H1 (cell line): Measurements from ENCODE around the gene HSPA1B. TPM values are rescaled to one million over a fixed set of nuclear protein-coding genes. Genes with fewer than 3 reads are reported as not detected.

Experiments used
- CTCF ChIA-PET: fragments of 300-600 bp; sonication (Branson Sonifier 250); formaldehyde crosslinking; loops from one replicate; lab custom pipeline; 2021; ENCODE audit not compliant: partially characterized antibody; lab: Charles Lee
- POLR2A ChIA-PET: fragments of 300-600 bp; sonication (Branson Sonifier 250); formaldehyde crosslinking; loops from one replicate; lab custom pipeline; 2021; ENCODE audit warnings: inconsistent platforms; ENCODE audit not compliant: partially characterized antibody; lab: Charles Lee
- DNase-seq, 2 experiments: peaks; one replicate each; pipeline versions ENCODE4 v3.0.0 to v3.0.0-alpha.2; 2010 to 2022; ENCODE audit warnings: low spot score in 2 of 2, low read depth in 1 of 2, mixed read lengths in 1 of 2
- FAIRE-seq: peaks from 2 replicates; lab custom pipeline; 2011; peaks lifted over from hg19 to GRCh38; lab: Jason Lieb, UNC
- H2AFZ ChIP-seq: 2 replicates; pipeline ENCODE4 v1.8.1; 2012; ENCODE audit warnings: low read length, inconsistent platforms
- H2AK5ac ChIP-seq: 2 replicates; pipeline ENCODE4 v1.6.1; 2013; ENCODE audit warnings: low read depth, low read length
- H2BK120ac ChIP-seq: replicated peaks from 2 replicates; pipeline ENCODE3; 2013; ENCODE audit warnings: low read depth, low read length, inconsistent platforms
- H2BK12ac ChIP-seq: 2 replicates; pipeline ENCODE4 v1.6.1; 2013; ENCODE audit warnings: low read depth, low read length
- H2BK15ac ChIP-seq: 2 replicates; pipeline ENCODE4 v1.6.1; 2013; ENCODE audit warnings: low read length
- H2BK20ac ChIP-seq: 2 replicates; pipeline ENCODE4 v1.6.1; 2013; ENCODE audit warnings: low read length
- H2BK5ac ChIP-seq: 2 replicates; pipeline ENCODE4 v1.6.1; 2013; ENCODE audit warnings: low read depth, low read length
- H3K14ac ChIP-seq: 2 replicates; pipeline ENCODE4 v1.6.1; 2013; ENCODE audit warnings: inconsistent platforms; ENCODE audit not compliant: insufficient read length
- H3K18ac ChIP-seq: 2 replicates; pipeline ENCODE4 v1.6.1; 2013; ENCODE audit warnings: low read length; ENCODE audit errors: extremely low read depth
- H3K23ac ChIP-seq: 2 replicates; pipeline ENCODE4 v1.6.1; 2013; ENCODE audit warnings: inconsistent platforms; ENCODE audit not compliant: insufficient read length
- H3K23me2 ChIP-seq: 2 replicates; pipeline ENCODE4 v1.6.1; 2013; ENCODE audit warnings: low read depth, low read length
- H3K27ac ChIP-seq: 2 replicates; pipeline ENCODE4 v1.6.1; 2011; ENCODE audit warnings: low read depth, low read length, inconsistent platforms
- H3K27me3 ChIP-seq, 4 experiments: replicated peaks in 1 of 4; 1 replicate in 1 of 4; 2 replicates in 3 of 4; pipeline versions ENCODE4 v1.6.1 to v1.8.1; 2011 to 2013; ENCODE audit warnings: low read length in 3 of 4, mild to moderate bottlenecking in 3 of 4, inconsistent platforms in 2 of 4, mixed read lengths in 2 of 4, moderate library complexity in 1 of 4; ENCODE audit not compliant: control insufficient read depth in 3 of 4, insufficient read depth in 3 of 4; ENCODE audit errors: extremely low read depth in 1 of 4
- H3K36me3 ChIP-seq, 4 experiments: 2 replicates each; pipeline versions ENCODE4 v1.6.1 to v1.8.1; 2011 to 2013; ENCODE audit warnings: mild to moderate bottlenecking in 4 of 4, low read length in 3 of 4, moderate library complexity in 2 of 4, control low read depth in 1 of 4, inconsistent platforms in 1 of 4; ENCODE audit not compliant: insufficient read depth in 4 of 4, control insufficient read depth in 2 of 4
- H3K4ac ChIP-seq: replicated peaks from 2 replicates; pipeline ENCODE3; 2013; ENCODE audit warnings: low read length, low read depth, mixed read lengths, inconsistent platforms; ENCODE audit not compliant: insufficient read length
- H3K4me1 ChIP-seq, 4 experiments: replicated peaks in 1 of 4; 1 replicate in 1 of 4; 2 replicates in 3 of 4; pipeline versions ENCODE4 v1.6.1 to v1.8.1; 2011 to 2013; ENCODE audit warnings: low read length in 3 of 4, inconsistent platforms in 2 of 4, mixed read lengths in 1 of 4; ENCODE audit not compliant: insufficient read depth in 4 of 4, control insufficient read depth in 3 of 4
- H3K4me2 ChIP-seq, 2 experiments: 2 replicates each; pipeline versions ENCODE4 v1.6.1 to v1.8.1; 2011 to 2013; ENCODE audit warnings: low read depth in 2 of 2, low read length in 2 of 2, control low read depth in 1 of 2, inconsistent platforms in 1 of 2, mild to moderate bottlenecking in 1 of 2; ENCODE audit not compliant: insufficient read depth in 1 of 2
- H3K4me3 ChIP-seq, 4 experiments: fragments of 200-600, 300-600 bp in 1 of 4; sonication (generic), shearing (Covaris generic), sonication (Bioruptor Twin) in 1 of 4; 2 replicates each; pipeline versions ENCODE4 v1.5.1 to v1.8.1; 2011 to 2016; ENCODE audit warnings: low read length in 4 of 4, low read depth in 3 of 4, control low read depth in 2 of 4, inconsistent platforms in 2 of 4, mild to moderate bottlenecking in 2 of 4, mixed read lengths in 1 of 4, moderate library complexity in 1 of 4; ENCODE audit not compliant: insufficient read depth in 2 of 4; ENCODE audit errors: extremely low read depth in 1 of 4
- H3K56ac ChIP-seq: replicated peaks from 2 replicates; pipeline ENCODE3; 2013; ENCODE audit warnings: low read depth, mild to moderate bottlenecking, mixed read lengths, low read length, inconsistent platforms; ENCODE audit not compliant: insufficient read length
- H3K79me1 ChIP-seq: 2 replicates; pipeline ENCODE4 v1.6.1; 2013; ENCODE audit warnings: low read depth, low read length, control low read depth
- H3K79me2 ChIP-seq, 2 experiments: 2 replicates each; pipeline versions ENCODE4 v1.6.1 to v1.8.1; 2012 to 2013; ENCODE audit warnings: low read length in 2 of 2, mild to moderate bottlenecking in 2 of 2, inconsistent platforms in 1 of 2; ENCODE audit not compliant: insufficient read depth in 2 of 2, control insufficient read depth in 1 of 2
- H3K9ac ChIP-seq, 4 experiments: replicated peaks in 1 of 4; 1 replicate in 1 of 4; 2 replicates in 3 of 4; pipeline versions ENCODE4 v1.6.1 to v1.8.1; 2011 to 2013; ENCODE audit warnings: low read depth in 3 of 4, low read length in 3 of 4, control low read depth in 2 of 4, mild to moderate bottlenecking in 2 of 4, moderate library complexity in 2 of 4, inconsistent platforms in 1 of 4; ENCODE audit errors: extremely low read depth in 1 of 4
- H3K9me3 ChIP-seq, 2 experiments: 2 replicates each; pipeline versions ENCODE4 v1.6.1 to v1.8.1; 2012 to 2013; ENCODE audit warnings: mild to moderate bottlenecking in 2 of 2, moderate library complexity in 2 of 2, control low read depth in 1 of 2, inconsistent platforms in 1 of 2, low read depth in 1 of 2, low read length in 1 of 2, mixed read lengths in 1 of 2; ENCODE audit not compliant: insufficient read depth in 2 of 2
- H4K20me1 ChIP-seq, 2 experiments: replicated peaks in 1 of 2; 2 replicates each; pipeline versions ENCODE3 to v1.8.1; 2011 to 2013; ENCODE audit warnings: inconsistent platforms in 2 of 2, low read length in 2 of 2, mild to moderate bottlenecking in 1 of 2; ENCODE audit not compliant: insufficient read depth in 2 of 2, control insufficient read depth in 1 of 2
- H4K5ac ChIP-seq: 2 replicates; pipeline ENCODE4 v1.6.1; 2013; ENCODE audit warnings: low read length, low read depth, mixed read lengths, inconsistent platforms; ENCODE audit not compliant: insufficient read length
- H4K8ac ChIP-seq: 2 replicates; pipeline ENCODE4 v1.8.0; 2013; ENCODE audit warnings: mild to moderate bottlenecking, moderate library complexity, low read length, inconsistent platforms; ENCODE audit not compliant: insufficient read depth; ENCODE audit errors: extremely low read depth
- H4K91ac ChIP-seq: replicated peaks from 2 replicates; pipeline ENCODE3; 2013; ENCODE audit warnings: low read length, mixed read lengths, inconsistent platforms; ENCODE audit not compliant: insufficient read length
- ATF3 ChIP-seq: IDR thresholded peaks from 2 replicates; pipeline ENCODE4 v1.6.1; 2011; ENCODE audit warnings: low read depth, mild to moderate bottlenecking, low read length; ENCODE audit not compliant: insufficient read depth
- CBX5 ChIP-seq: fragments of 300-800, 300-1000 bp; sonication (generic); IDR thresholded peaks from 2 replicates; pipeline ENCODE4 v1.7.1; 2016; ENCODE audit warnings: antibody characterized with exemption, low read length, low read depth
- CREB1 ChIP-seq: IDR thresholded peaks from 2 replicates; pipeline ENCODE4 v1.6.1; 2012; ENCODE audit warnings: inconsistent platforms
- GABPA ChIP-seq: IDR thresholded peaks from 2 replicates; pipeline ENCODE4 v1.6.1; 2011; ENCODE audit warnings: mild to moderate bottlenecking, low read length, moderate library complexity, borderline replicate concordance; ENCODE audit not compliant: insufficient read depth
- KDM1A ChIP-seq: fragments of 200-600, 300-600 bp; sonication (generic); IDR thresholded peaks from 2 replicates; pipeline ENCODE4 v1.7.1; 2016; ENCODE audit warnings: mild to moderate bottlenecking, low read length, borderline replicate concordance
- KDM5A ChIP-seq: fragments of 200-600 bp; IDR thresholded peaks from 2 replicates; pipeline ENCODE4 v1.7.1; 2012; ENCODE audit warnings: mild to moderate bottlenecking, low read length, inconsistent platforms, mixed read lengths
- RXRA ChIP-seq: IDR thresholded peaks from 2 replicates; pipeline ENCODE4 v1.6.1; 2011; ENCODE audit warnings: low read depth, mild to moderate bottlenecking, low read length, moderate library complexity; ENCODE audit not compliant: insufficient read depth
- SIN3A ChIP-seq, 2 experiments: IDR thresholded peaks in 1 of 2; conservative IDR thresholded peaks in 1 of 2; 2 replicates each; pipeline ENCODE4 v1.6.1; 2011 to 2012; ENCODE audit warnings: low read length in 2 of 2, improper control_type of control experiment in 1 of 2, low read depth in 1 of 2, mild to moderate bottlenecking in 1 of 2
- TAF7 ChIP-seq: optimal IDR thresholded peaks from 2 replicates; pipeline ENCODE3; 2011; ENCODE audit warnings: low read depth, mild to moderate bottlenecking, inconsistent platforms, low read length, moderate library complexity, borderline replicate concordance
- YY1 ChIP-seq: IDR thresholded peaks from 2 replicates; pipeline ENCODE4 v1.6.1; 2011; ENCODE audit warnings: low read depth, mild to moderate bottlenecking, low read length
- WGBS, 2 experiments: shearing (Covaris generic) in 1 of 2; methylation state at CpG; one replicate each; pipeline versions ENCODE4 v1.1.6 to v1.1.7; 2013 to 2015; ENCODE audit warnings: low lambda C conversion rate in 2 of 2, mixed read lengths in 2 of 2, inconsistent platforms in 1 of 2, low coverage in 1 of 2, missing lambda C conversion rate in 1 of 2; ENCODE audit not compliant: insufficient replicate concordance in 2 of 2, insufficient coverage in 1 of 2, insufficient read length in 1 of 2; ENCODE audit errors: extremely low coverage in 1 of 2, missing lambda C conversion rate in 1 of 2; 5-methylcytosine and 5-hydroxymethylcytosine counted together
- polyA plus RNA-seq, 7 experiments: library from polyadenylated mRNA; depleted of rRNA in 3 of 7; stranded (reverse) in 5 of 7; unstranded in 2 of 7; fragments of >200 nt in 5 of 7; fragments of 200-250 nt in 2 of 7; gene quantifications; 1 replicate in 5 of 7; 2 replicates in 1 of 7; 4 replicates in 1 of 7; pipeline versions ENCODE4 v1.2.1 to v1.2.3, GENCODE V29; 2011 to 2013; ENCODE audit warnings: missing spikeins in 2 of 7, mixed read lengths in 2 of 7
- total RNA-seq: library from RNA; stranded (reverse); fragmentation: NEBNext Ultra II Directional; extraction: Animal tissue kit (Norgen Biotek cat#: 25700); gene quantifications from 2 replicates; pipeline ENCODE4 v1.2.1, GENCODE V29; 2021

The HSPA1B gene
- total and polyA plus RNA-seq, 2 of the 8 experiments (the other 6 are each of a cell fraction or from before 2014, with no cell fraction given): 36.6 to 76.6 TPM

GRCh38 chr6:31861150-31861549 lies 33.6 kb downstream of the HSPA1B start:
- CTCF ChIA-PET: interaction anchor here (1.5 kb wide), 1 partner anchor 88 kb away, joined by 3 read pairs; no protein-coding TSS in a partner anchor
- Histone ChIP-seq H2BK12ac (no peak overlapping the region), H2BK120ac (no peak overlapping the region), H4K20me1 (no peaks in the 10 kb centered on the region), H4K8ac (no peak overlapping the region), H2AFZ (no peak overlapping the region), H3K36me3 (peaks cover 0 to 17% (median 3%) of the 10 kb centered on the region in 4 experiments; a peak in 5 of 8 replicates), H3K79me2 (no peaks in the 10 kb centered on the region), H3K9ac (no peak overlapping the region), H3K4ac (no peak overlapping the region), H3K79me1 (0 out of 2 replicates have a peak, but pooled peaks cover 2% of the 10 kb centered on the region), H2BK15ac (no peak overlapping the region), H2AK5ac (no peak overlapping the region), H3K23me2 (peaks cover 8% of the 10 kb centered on the region; the same call in 1 of the 2 replicates), H4K5ac (no peak overlapping the region), H2BK20ac (no peak overlapping the region), H3K27me3 (0 out of 7 replicates have a peak, but pooled peaks cover 0 to 3% (median 0%) of the 10 kb centered on the region in 4 experiments), H3K56ac (no peak overlapping the region), H3K27ac (no peak overlapping the region), H3K23ac (no peak overlapping the region), H3K4me1 (peaks cover 0 to 12% (median 0%) of the 10 kb centered on the region in 4 experiments; a peak in 4 of 7 replicates), H3K4me2 (no peak overlapping the region; a peak in 1 of 4 replicates), H2BK5ac (no peak overlapping the region), H3K14ac (no peak overlapping the region), H4K91ac (no peak overlapping the region), H3K18ac (no peak overlapping the region), H3K4me3 (no peak overlapping the region), H3K9me3 (no peaks in the 10 kb centered on the region)
- POLR2A ChIA-PET: interaction anchor here (0.6 to 6.5 kb wide), 4 partner anchors 16 to 26 kb away, joined by 3 to 93 read pairs (median 8); no protein-coding TSS in a partner anchor
- DNase-seq (no peak), FAIRE-seq (no peak)
- 92% methylated on average over 7 of the region's 7 CpGs; no CpG with 5 or more reads in 1 of the 2 experiments for WGBS, 2 experiments
- TF ChIP-seq YY1: no peak
- TF ChIP-seq CREB1: no peak
- no peak for TF ChIP-seq GABPA
- TF ChIP-seq SIN3A (conservative IDR thresholded peaks at IDR 0.05 in 1 of 2, IDR thresholded peaks at IDR 0.05 in 1 of 2; ENCODE audit: low read depth in 1 of 2, low read length in 2 of 2): no peak
- no peak for TF ChIP-seq TAF7
- TF ChIP-seq KDM5A: no peak
- TF ChIP-seq ATF3: no peak
- no peak for TF ChIP-seq KDM1A
- TF ChIP-seq CBX5: no peak
- TF ChIP-seq RXRA: no peak
